ENCODE data around the gene ZNRF3.
A peak's percentile ranks its signal among the peaks of the same experiment; 100 is the strongest.

Gene ZNRF3

GRCh38 chr22:29098296-29098695 lies 214.9 kb downstream of the ZNRF3 start:
- DNase-seq = no peak

- DNase-seq = no peak
These were observed 218.9 kb downstream of the ZNRF3 start for GRCh38 chr22:29102300-29102699.

DNA sequence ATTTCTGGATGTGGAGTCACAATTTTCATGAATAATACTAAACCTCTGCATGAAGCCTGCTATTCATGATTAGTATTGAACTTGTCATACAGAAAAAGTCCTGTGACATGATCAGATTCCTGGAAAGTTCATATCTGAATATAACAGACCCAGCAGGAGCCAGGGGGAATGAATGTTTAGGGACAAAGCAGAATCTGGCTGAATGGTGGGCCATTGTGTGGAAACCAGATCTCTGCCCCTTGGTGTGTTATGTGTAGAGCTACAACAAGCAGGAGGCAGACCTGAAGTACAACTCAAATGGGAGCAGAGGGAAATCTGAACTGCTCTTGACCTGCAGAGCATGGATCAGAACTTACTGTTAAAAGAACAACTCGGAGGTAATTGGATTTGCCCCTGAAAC lies 219.7 kb downstream of the ZNRF3 start:
- no peak for DNase-seq

DNA sequence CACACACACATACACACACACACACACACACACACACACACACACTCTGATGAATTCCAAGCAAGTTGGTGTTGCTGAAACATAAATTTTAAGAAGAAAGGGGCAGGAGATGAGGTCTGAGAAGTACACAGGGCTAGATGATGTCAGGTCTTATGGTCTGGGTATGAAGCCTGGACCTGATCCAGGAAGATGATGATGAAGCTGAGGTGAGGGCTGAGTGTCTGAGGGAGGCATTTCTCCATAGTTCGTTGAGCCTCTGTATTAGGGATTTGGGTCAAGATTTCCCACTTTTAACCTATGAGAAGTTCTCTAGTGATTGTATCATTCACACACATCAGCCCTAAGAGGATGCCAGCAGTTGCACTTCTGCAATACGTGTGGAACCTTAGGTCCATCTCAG lies 222.1 kb downstream of the ZNRF3 start:
- DNase-seq = peak; percentile 25

DNA sequence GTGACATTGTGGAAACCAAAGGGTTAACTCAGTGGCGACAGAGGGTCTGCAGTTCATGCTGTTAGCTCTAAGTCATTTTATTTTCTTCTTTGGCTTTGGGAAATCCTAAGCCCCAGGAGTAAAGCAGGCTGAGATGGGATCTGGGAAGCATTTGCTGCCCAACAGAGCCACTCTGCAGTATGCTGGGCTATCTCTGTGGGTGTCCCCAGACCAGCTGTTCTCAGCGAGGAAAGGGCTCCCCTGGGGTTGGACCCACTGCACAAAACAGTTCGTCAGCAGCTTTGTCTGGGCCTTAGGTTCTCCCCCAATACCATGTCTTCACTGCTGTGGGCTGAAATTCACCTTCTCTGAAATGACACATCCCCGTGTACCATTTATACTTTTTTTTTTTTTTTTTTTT lies 223.5 kb downstream of the ZNRF3 start:
- no peak for DNase-seq
